Keratinocyte (primary cell): ENCODE measurements around the gene IRX2.

ENCODE experiments used
- CTCF ChIP-seq, 3 experiments: IDR thresholded peaks in 1 of 3; conservative IDR thresholded peaks in 1 of 3; optimal IDR thresholded peaks in 1 of 3; 2 replicates in 2 of 3; 3 replicates in 1 of 3; pipeline versions ENCODE3 to v1.5.1; 2011; ENCODE audit warnings: low read length in 3 of 3, mild to moderate bottlenecking in 3 of 3, moderate library complexity in 2 of 3, control low read depth in 1 of 3, inconsistent platforms in 1 of 3; ENCODE audit not compliant: insufficient read depth in 2 of 3; ENCODE audit errors: extremely low read depth in 1 of 3
- EZH2 ChIP-seq: IDR thresholded peaks from one replicate; pipeline ENCODE4 v1.6.1; 2012; ENCODE audit warnings: inconsistent platforms, mild to moderate bottlenecking, low read length, moderate library complexity

DNA sequence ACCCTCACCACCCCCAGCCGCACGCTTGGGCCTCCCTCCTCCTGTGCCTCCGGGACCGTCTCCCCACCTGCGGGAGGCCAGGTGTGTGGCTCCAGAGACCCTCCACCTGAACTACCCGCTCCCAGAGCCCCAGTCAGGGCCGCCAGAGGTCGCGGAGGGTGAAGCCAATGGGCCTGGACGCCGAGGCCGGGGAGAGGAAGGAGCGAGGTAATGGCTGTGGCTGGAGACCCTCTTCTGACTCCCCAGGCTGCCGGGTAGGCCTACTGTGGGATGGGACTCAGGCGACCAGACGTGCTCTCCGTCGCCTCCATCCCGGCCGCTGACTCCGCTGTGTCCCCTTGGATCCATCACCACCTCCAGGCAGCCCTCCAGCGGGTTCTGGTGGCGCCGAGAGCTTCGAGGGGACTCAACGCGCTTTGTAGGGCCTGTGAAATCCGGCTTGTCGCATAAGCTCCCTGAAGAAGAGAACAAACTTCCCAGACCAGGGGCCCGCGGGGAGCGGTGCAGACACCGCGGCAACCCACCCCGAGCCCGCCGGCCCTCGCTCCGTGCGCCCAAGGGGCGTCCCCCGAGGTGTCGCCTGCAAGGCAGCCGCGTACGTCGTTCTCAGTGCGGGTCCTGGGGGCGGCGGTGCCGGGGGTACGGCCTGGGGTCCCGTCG is 12.6 kb downstream of the IRX2 start:
- no peak for TF ChIP-seq EZH2
- no peak for TF ChIP-seq CTCF (optimal IDR thresholded peaks at IDR 0.05 in 1 of 3, IDR thresholded peaks at IDR 0.05 in 1 of 3, conservative IDR thresholded peaks at IDR 0.05 in 1 of 3; ENCODE audit: extremely low read depth in 1 of 3, insufficient read depth in 2 of 3, low read length in 3 of 3)
